Measurements from ENCODE around the gene PTPRN2. TPM values are rescaled to one million over a fixed set of nuclear protein-coding genes. Genes with fewer than 3 reads are reported as not detected.

The PTPRN2 gene
- total and polyA plus RNA-seq, 2 of the 8 experiments (the other 6 are each of a cell fraction or from before 2014, with no cell fraction given) = 2.6 to 4.5 TPM

GRCh38 chr7:158246272-158246959 lies 341.2 kb downstream of the PTPRN2 start (continued):
- TF ChIP-seq, protein P1, sequence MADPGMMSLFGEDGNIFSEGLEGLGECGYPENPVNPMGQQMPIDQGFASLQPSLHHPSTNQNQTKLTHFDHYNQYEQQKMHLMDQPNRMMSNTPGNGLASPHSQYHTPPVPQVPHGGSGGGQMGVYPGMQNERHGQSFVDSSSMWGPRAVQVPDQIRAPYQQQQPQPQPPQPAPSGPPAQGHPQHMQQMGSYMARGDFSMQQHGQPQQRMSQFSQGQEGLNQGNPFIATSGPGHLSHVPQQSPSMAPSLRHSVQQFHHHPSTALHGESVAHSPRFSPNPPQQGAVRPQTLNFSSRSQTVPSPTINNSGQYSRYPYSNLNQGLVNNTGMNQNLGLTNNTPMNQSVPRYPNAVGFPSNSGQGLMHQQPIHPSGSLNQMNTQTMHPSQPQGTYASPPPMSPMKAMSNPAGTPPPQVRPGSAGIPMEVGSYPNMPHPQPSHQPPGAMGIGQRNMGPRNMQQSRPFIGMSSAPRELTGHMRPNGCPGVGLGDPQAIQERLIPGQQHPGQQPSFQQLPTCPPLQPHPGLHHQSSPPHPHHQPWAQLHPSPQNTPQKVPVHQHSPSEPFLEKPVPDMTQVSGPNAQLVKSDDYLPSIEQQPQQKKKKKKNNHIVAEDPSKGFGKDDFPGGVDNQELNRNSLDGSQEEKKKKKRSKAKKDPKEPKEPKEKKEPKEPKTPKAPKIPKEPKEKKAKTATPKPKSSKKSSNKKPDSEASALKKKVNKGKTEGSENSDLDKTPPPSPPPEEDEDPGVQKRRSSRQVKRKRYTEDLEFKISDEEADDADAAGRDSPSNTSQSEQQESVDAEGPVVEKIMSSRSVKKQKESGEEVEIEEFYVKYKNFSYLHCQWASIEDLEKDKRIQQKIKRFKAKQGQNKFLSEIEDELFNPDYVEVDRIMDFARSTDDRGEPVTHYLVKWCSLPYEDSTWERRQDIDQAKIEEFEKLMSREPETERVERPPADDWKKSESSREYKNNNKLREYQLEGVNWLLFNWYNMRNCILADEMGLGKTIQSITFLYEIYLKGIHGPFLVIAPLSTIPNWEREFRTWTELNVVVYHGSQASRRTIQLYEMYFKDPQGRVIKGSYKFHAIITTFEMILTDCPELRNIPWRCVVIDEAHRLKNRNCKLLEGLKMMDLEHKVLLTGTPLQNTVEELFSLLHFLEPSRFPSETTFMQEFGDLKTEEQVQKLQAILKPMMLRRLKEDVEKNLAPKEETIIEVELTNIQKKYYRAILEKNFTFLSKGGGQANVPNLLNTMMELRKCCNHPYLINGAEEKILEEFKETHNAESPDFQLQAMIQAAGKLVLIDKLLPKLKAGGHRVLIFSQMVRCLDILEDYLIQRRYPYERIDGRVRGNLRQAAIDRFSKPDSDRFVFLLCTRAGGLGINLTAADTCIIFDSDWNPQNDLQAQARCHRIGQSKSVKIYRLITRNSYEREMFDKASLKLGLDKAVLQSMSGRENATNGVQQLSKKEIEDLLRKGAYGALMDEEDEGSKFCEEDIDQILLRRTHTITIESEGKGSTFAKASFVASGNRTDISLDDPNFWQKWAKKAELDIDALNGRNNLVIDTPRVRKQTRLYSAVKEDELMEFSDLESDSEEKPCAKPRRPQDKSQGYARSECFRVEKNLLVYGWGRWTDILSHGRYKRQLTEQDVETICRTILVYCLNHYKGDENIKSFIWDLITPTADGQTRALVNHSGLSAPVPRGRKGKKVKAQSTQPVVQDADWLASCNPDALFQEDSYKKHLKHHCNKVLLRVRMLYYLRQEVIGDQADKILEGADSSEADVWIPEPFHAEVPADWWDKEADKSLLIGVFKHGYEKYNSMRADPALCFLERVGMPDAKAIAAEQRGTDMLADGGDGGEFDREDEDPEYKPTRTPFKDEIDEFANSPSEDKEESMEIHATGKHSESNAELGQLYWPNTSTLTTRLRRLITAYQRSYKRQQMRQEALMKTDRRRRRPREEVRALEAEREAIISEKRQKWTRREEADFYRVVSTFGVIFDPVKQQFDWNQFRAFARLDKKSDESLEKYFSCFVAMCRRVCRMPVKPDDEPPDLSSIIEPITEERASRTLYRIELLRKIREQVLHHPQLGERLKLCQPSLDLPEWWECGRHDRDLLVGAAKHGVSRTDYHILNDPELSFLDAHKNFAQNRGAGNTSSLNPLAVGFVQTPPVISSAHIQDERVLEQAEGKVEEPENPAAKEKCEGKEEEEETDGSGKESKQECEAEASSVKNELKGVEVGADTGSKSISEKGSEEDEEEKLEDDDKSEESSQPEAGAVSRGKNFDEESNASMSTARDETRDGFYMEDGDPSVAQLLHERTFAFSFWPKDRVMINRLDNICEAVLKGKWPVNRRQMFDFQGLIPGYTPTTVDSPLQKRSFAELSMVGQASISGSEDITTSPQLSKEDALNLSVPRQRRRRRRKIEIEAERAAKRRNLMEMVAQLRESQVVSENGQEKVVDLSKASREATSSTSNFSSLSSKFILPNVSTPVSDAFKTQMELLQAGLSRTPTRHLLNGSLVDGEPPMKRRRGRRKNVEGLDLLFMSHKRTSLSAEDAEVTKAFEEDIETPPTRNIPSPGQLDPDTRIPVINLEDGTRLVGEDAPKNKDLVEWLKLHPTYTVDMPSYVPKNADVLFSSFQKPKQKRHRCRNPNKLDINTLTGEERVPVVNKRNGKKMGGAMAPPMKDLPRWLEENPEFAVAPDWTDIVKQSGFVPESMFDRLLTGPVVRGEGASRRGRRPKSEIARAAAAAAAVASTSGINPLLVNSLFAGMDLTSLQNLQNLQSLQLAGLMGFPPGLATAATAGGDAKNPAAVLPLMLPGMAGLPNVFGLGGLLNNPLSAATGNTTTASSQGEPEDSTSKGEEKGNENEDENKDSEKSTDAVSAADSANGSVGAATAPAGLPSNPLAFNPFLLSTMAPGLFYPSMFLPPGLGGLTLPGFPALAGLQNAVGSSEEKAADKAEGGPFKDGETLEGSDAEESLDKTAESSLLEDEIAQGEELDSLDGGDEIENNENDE (IDR thresholded peaks at IDR 0.05; ENCODE audit: insufficient replicate concordance, low read length) = no peak
- TF ChIP-seq EP300 (IDR thresholded peaks at IDR 0.05; ENCODE audit: borderline replicate concordance in 1 of 2, low read depth in 2 of 2, low read length in 2 of 2) (no peak), EZH2 (IDR thresholded peaks at IDR 0.05; ENCODE audit: low read depth, low read length, severe bottlenecking) (no peak), POLR2A (IDR thresholded peaks at IDR 0.05; ENCODE audit: control extremely low read depth in 1 of 2, low read depth in 2 of 2, low read length in 2 of 2) (no peak), SAP30 (IDR thresholded peaks at IDR 0.05; ENCODE audit: insufficient read depth, insufficient replicate concordance, low read length) (no peak), RXRA (IDR thresholded peaks at IDR 0.05; ENCODE audit: insufficient read depth, low read depth, low read length) (no peak)
- TF ChIP-seq, protein P2, sequence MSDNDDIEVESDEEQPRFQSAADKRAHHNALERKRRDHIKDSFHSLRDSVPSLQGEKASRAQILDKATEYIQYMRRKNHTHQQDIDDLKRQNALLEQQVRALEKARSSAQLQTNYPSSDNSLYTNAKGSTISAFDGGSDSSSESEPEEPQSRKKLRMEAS (IDR thresholded peaks at IDR 0.05) = no peak

All from H1 (cell line).